ENCODE measurements around the gene RAB4A.
"Not testable (repeated sequence)": the region's sequence is repeated elsewhere in the genome, so short reads cannot be mapped to it uniquely, and the experiment has no call there.

The RAB4A gene

DNA sequence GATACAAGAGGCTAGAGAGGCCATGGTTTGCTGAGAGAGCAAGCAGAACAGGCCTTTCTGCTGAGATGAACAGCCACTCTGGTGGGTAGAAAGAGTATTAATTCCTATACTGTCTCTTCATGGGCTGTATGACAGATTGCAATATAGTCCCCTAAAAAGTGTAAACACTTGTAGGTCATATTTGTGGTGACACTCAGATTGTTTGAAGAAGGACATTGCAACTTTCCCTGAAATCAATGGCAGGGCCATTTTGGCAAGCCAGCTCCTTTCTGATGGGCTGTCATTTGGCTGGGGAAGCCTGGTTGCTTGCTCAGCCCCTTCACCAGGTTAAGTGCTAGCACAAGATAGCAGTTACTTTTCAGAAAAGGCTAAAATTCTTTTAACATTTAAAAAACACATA lies 27.5 kb downstream of the RAB4A start:
- DNase-seq (ENCODE audit: low read depth): no peak

- no peak for DNase-seq (ENCODE audit: low read depth)
Measured at GRCh38 chr1:229298887-229299503, 28.1 kb downstream of the RAB4A start.

DNA sequence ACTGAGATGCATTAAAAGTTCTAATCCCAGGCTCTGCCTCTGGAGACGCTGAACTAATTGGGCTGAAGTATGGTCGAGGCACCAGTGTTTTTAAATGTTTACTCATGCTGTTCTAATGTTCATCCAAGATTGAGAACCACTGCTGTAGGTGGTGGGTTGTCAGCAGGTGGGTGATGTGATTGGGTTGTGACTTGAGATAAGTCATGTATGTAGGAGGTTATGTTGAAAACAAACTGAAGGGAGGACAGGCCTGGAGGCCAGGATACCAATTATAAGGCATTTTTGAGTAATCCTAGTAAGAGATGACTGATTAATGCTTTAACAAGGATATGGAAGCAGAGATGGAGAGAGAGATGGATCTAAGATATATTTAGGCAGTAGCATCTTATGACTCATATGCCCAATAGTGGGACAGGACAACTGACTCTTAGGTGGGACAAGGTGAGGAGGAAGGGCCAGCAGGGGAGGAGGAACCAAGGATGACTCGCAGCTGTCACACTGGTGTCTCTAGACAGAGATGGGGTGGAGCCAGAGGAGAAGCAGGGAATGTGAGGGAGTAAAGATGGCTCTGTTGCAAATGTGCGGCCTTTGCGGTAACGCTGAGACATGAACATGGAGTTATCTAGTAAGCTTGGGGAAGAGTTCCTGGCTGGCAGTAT lies 29.3 kb downstream of the RAB4A start:
- DNase-seq (ENCODE audit: low read depth): no peak

GRCh38 chr1:229302740-229303139 lies 31.8 kb downstream of the RAB4A start:
- DNase-seq (ENCODE audit: low read depth): no peak

DNA sequence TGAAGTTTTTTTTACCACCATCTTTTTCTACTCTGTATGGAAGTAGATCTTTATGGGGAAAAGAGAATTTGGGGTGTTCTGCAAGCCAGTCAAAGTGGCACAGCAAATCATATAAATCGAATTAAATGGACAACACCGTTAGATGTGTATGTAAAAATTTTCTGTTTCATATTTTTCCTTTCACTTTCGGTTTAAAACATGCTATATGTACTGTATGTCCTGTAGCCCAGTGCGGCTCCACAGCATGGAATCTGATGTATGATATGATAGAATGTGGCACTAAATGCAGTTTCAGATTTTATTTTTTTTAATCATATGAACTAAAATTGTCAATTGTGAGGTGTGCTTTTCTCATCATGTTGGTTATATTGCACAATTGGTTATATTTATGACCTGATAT lies 32.9 kb downstream of the RAB4A start:
- no peak for DNase-seq (ENCODE audit: low read depth)

DNA sequence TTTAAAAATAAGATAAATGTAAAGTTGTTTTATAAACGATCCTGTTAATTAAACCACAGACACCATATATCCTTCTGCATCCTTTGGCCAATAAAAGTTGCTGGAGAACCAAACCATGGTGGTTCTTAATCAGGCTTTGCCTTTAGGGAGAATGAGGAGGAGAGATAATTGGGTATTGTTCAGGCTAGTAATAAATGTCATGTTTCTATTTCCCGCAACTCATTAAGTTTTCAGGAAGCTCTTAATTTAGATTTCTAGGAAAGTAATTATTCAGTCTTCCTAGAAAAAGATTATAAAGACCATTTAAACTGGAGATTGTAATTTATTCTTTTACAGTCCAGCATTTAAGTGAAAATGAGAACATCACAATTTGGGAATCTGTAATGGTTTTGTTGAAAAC lies 34.5 kb downstream of the RAB4A start:
- no peak for DNase-seq (ENCODE audit: low read depth)

- no peak for DNase-seq (ENCODE audit: low read depth)
Measured at GRCh38 chr1:229309074-229309473, 38.2 kb downstream of the RAB4A start.

GRCh38 chr1:229309684-229310083 lies 38.8 kb downstream of the RAB4A start:
- DNase-seq (ENCODE audit: low read depth): no peak

DNA sequence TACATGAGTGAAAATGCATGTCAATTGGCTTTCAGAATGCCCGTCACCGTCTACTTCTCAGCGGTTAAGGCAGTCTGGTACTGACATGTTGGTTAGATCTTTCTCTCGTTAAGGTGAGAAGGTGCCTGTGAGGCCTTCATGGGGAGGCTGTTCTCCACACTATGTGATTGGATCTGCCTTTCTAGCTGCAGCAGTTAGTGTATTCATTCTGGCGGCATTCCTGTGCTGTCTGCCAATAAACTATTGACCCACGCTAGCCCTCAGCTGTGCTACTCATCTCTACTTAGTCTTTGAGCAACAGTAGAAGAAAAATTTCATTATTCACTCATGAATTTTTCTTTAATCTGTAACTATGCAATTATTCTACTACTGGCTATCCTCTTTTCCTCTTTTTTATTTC lies 39.9 kb downstream of the RAB4A start:
- DNase-seq (ENCODE audit: low read depth): no peak

DNA sequence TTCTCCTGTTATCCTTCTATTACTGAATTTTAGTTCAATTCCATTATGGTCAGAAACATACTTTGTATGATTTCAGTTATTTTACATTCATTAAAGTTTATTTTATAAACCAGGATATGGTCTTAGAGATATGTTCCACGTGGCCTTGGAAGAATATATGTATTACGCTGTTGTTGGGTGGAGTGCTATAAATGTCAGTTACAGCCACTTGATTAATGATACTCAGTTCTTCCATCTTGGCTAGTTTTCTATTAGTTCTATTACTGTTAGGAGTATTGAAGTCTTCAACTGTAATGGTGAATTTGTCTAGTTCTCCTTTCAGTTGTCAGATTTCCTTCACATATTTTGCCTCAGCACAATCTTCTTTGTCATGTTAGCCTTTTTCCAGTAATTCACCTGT lies 45.3 kb downstream of the RAB4A start:
- no peak for DNase-seq (ENCODE audit: low read depth)

GRCh38 chr1:229318056-229318455 lies 47.1 kb downstream of the RAB4A start:
- no peak for DNase-seq (ENCODE audit: low read depth)

DNA sequence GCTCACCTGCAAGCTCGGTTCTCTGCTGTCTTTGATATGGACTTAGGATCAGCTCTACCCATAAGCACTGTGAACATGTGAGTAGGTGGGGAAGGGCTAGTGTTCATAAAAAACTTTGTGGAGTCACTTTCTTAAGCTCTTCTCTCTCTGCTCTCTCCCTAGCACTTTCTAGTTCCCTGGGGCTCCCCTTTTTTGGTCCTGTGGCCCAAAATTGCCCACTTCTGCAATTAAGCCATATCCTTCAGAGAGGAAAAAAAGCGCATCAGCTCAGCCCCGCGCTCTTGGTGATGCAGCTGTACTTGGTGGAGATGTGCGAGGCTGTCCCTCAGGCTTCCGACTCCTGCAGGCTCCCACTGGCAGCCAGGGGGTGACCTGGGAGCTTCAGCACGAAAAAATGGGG lies 48.6 kb downstream of the RAB4A start:
- DNase-seq (ENCODE audit: low read depth): no peak

GRCh38 chr1:229323201-229323600 lies 52.3 kb downstream of the RAB4A start:
- no peak for DNase-seq (ENCODE audit: low read depth)

- no peak for DNase-seq (ENCODE audit: low read depth)
Measured at GRCh38 chr1:229323885-229324553, 53.1 kb downstream of the RAB4A start.

GRCh38 chr1:229325401-229325800 lies 54.5 kb downstream of the RAB4A start:
- no peak for DNase-seq (ENCODE audit: low read depth)

DNA sequence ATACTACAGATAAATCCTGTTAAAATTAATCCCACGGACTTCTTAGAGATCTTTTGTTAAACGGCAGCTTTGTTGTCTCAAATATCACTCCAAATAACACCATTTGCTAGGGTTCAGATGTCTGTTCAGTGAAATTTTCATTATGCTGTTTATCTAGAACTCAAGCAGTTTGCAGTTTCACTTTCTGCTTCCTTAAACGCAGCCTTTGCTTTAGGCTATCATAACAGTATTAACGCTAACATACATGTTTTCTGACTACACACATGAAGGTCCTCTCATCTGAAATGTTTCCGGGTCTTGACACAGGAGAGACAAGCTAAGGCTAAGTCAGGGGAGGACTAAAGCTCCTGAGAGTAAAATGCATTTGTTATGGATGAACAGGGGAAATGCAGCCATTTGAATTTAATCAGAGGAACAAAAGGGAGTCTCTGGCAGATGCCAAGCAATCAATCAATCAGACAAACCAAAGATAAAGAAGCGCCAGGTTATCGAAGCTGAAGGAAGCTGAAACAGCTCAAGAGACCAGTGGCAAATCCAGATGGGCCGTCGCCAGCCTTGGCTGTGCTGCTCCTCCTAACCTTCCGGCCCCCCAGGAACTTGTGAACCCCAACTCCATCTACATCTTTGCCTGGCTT lies 55.1 kb downstream of the RAB4A start:
- no peak for DNase-seq (ENCODE audit: low read depth)

- DNase-seq (ENCODE audit: low read depth): no peak
Measured at GRCh38 chr1:229326601-229327000, 55.7 kb downstream of the RAB4A start.

DNA sequence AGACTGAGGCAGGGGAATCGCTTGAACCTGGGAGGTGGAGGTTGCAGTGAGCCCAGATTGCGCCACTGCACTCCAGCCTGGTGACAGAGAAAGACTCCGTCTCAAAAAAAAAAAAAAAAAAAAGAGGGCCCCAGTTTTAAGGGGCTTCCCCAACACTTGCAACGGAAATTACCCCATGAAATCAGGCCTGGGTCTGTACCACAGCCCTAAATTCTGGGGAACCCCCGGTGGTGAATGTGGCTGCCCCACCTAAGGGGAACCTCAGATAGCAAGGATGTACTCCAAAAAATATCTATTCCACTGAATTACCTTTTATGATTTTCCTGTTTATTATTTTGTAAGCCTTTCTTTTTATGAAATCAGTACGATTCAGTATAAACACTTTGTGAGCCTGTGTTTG lies 56.9 kb downstream of the RAB4A start:
- not testable (repeated sequence) for DNase-seq (ENCODE audit: low read depth)

GRCh38 chr1:229328598-229329362 lies 57.9 kb downstream of the RAB4A start:
- no peak for DNase-seq (ENCODE audit: low read depth)

DNA sequence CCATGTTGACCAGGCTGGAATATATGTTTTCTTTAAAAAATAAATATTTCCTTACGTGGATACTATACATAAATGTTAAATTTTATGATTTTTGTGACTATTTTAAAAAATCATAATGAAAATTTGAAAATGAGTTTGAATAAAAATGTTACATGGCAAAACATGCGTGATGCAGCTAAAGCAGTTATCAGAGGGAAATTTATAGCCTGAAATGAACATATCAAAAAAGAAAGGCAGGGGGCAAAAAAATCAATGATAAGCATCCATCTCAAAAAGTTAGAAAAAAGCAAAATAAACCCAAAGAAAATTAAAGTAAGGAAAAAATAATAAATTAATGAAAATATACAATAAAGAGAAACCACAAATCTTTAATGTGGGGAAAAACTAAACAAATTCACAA lies 63.4 kb downstream of the RAB4A start:
- DNase-seq (ENCODE audit: low read depth): no peak

- DNase-seq (ENCODE audit: low read depth): no peak
Measured at GRCh38 chr1:229334716-229335115, 63.8 kb downstream of the RAB4A start.

DNA sequence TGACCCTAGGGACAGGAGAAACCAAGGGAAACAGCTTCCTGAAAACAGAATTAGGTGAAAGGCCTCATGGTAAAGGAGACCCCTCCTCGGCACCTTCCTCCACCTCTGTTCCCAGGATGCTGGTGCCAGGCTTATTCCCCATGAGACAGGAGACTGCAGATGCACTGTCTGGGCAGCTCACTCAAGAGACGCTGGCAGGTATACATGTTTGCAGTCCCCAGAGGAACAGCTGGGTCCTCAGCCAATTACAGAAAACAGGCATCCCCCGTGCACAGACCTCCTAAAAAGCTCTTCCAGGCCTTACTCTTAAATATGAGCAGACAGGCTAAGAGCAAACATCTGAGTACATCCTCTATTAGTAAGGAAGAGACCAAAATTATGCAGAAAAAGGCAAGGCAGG lies 65.4 kb downstream of the RAB4A start:
- no peak for DNase-seq (ENCODE audit: low read depth)

Data from stimulated activated CD8-positive, alpha-beta memory T cell treated with anti-CD3 and anti-CD28 coated beads, Interleukin-12 subunit alpha, Interleukin-12 subunit beta, amount 100 ng/mL, for 4 hours (primary cell).